ENCODE data around the gene GPR152.
"Not testable (repeated sequence)": the region's sequence is repeated elsewhere in the genome, so short reads cannot be mapped to it uniquely, and the experiment has no call there.

Gene GPR152

GRCh38 chr11:67489885-67490726, 37.6 kb upstream of the GPR152 start:
- no peak for DNase-seq (ENCODE audit: low read depth in 4 of 4, low spot score in 1 of 4)

GRCh38 chr11:67489203-67489884, 36.8 kb upstream of the GPR152 start:
- DNase-seq (ENCODE audit: low read depth in 4 of 4, low spot score in 1 of 4), result no peak

DNA sequence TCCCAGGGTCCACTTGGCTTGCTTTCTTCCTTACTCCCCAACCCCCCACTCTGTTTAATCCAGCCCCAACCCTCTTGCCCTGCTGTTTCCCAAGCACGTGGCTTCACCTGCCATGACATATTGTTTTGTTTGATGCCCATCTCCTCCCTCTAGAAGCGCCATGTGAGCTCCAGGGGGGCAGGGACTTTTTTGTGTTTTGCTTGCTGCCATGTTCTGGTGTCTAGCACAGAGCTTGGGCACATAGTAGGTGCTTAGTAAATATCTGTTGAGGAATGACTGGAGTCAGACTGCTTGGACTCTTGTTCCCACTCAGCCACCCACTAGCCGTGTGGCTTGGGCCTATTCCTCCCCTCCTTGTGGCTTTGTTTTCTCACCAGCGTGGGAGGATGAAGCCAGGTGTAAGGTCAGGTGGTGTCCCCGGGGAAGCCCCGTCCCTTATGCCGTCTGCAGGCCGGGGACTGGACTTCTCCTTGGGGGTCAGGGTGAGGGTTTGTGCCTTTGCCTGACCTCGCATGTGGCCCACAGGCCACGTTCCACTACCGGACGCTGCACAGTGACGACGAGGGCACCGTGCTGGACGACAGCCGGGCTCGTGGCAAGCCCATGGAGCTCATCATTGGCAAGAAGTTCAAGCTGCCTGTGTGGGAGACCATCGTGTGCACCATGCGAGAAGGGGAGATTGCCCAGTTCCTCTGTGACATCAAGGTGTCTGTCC, 34.1 kb upstream of the GPR152 start:
- peak in 1 of 4 experiments; percentile 49 for DNase-seq (ENCODE audit: low read depth in 4 of 4, low spot score in 1 of 4)

DNA sequence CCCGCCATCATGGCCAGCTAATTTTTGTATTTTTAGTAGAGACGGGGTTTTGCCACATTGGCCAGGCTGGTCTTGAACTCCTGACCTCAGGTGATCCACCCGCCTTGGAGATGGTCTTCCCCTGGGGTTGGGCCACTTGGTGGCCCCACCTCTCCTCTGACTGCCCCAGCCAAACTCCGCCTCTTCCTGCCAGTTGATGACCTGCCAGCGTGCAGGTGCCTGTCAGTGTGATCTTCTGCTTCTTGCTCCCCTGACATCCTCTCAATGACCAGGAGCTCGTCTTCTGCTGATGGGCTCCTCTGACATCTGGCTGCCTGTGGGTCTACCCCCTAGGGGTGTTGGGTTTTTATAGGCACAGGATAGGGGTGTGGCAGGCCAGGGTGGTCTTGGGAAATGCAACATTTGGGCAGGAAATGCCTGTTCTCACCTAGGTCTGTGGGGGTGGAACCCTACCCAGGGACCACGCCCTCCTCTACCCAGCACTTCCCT, 33.4 kb upstream of the GPR152 start:
- peak in 1 of 4 experiments; percentile 56 for DNase-seq (ENCODE audit: low read depth in 4 of 4, low spot score in 1 of 4)

DNA sequence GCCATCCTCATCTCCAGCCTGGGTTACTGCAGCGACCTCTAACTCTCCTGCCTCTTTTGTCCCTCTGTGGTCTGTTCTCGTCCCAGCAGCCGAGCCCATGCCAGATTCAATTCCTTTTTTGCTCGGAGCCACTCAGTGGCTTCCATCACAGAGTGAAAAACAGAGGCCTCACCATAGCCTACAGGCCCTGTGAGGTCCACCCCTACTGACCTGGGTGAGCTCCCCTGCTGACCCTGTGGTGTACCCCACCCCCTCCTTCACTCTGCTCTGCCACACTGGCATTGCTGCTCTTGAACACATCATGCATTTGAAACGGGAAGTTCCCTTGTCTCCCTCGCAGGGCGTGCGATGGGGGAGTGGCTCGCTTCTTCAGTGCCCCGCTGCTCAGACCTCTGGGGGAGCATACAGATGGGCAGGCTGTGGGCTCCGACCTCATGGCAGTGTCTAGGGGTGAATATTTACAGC, 32.4 kb upstream of the GPR152 start:
- peak in 2 of 4 experiments; percentile 60 to 71 for DNase-seq (ENCODE audit: low read depth in 4 of 4, low spot score in 1 of 4)

DNA sequence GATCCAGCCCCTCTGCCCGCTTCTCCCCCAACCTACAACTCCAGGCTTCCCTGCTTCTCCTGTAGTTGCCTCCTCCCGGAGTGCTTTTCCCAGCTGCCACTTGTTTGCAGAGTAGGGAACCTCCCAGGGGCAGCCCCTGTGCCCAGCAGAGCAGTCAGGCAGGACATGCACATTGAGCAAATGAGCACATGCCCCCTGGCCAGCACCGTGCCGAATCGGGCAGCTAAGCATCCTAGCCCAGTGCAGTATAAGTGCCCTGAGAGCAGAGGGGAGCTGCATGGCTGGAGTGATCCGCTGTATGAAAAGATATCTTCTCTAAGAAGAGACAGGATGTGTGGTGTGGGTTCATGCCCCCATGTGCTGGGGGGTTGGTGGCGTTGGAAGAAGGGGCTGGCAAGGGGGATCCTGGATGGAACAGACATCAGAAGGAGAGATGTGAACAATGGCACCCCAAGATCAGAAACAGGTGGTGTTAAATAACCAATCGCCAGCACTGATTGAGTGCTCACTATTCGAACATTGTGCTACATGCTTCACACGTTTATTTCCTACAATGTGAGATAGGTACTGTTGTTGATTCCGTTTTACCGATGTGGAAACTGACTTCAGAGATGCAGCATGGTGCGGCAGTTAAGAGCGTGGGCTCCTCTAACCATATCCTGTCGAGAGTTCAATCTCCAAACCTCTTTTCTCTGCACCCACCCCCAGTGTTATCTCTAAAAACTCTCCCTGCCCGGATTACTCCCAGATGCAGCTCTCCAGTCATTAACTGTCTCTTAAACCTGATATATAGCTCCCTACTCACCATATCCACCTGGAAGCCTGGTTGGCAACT, 31.5 kb upstream of the GPR152 start:
- peak in 2 of 4 experiments; percentile 20 to 29 for DNase-seq (ENCODE audit: low read depth in 4 of 4, low spot score in 1 of 4)

- DNase-seq (ENCODE audit: low read depth in 4 of 4, low spot score in 1 of 4), result peak; percentile 86 to 97 (median 94)
These were observed 30.6 kb upstream of the GPR152 start, which contains the start of gene AIP for GRCh38 chr11:67482827-67483798. AIP (plus strand) TSS chr11:67483026; CDS start chr11:67483159, 133 bp downstream.

DNA sequence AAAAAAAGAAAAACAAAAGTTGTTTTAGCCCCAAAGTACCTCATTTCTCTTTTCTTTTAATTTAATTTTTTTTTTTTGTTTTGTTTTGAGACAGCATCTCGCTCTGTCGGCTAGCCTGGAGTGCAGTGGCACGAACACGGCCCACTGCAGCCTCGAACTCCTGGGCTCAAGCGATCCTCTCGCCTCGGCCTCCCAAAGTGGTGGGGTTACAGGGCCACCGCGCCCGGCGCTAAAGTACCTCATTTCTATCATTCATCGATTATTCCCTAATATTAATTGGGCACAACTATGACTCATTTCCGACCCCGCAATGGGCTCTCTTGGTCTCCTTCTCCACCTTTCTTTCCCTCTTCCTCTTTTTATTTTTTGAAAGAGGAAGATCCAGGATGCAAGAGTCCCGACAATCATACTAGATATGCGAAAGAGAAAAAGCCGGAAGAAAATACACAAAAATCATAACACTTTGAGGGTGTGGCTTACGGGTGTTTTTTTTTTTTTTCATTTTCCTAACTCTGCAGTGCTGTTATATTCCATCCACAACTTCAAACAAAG, 29.8 kb upstream of the GPR152 start:
- DNase-seq (ENCODE audit: low read depth in 4 of 4, low spot score in 1 of 4), result no peak

DNA sequence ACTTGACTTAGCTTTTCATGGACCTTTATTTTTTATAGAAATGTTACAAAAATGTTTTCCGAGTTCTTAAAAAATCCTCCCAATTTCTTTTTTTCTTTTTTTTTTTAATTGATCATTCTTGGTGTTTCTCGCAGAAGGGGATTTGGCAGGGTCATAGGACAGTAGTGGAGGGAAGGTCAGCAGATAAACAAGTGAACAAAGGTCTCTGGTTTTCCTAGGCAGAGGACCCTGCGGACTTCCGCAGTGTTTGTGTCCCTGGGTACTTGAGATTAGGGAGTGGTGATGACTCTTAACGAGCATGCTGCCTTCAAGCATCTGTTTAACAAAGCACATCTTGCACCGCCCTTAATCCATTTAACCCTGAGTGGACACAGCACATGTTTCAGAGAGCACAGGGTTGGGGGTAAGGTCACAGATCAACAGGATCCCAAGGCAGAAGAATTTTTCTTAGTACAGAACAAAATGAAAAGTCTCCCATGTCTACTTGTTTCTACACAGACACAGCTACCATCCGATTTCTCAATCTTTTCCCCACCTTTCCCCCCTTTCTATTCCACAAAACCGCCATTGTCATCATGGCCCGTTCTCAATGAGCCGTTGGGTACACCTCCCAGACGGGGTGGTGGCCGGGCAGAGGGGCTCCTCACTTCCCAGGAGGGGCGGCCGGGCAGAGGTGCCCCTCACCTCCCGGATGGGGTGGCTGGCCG, 25.0 kb upstream of the GPR152 start:
- not testable (repeated sequence) for DNase-seq (ENCODE audit: low read depth in 4 of 4, low spot score in 1 of 4)

DNA sequence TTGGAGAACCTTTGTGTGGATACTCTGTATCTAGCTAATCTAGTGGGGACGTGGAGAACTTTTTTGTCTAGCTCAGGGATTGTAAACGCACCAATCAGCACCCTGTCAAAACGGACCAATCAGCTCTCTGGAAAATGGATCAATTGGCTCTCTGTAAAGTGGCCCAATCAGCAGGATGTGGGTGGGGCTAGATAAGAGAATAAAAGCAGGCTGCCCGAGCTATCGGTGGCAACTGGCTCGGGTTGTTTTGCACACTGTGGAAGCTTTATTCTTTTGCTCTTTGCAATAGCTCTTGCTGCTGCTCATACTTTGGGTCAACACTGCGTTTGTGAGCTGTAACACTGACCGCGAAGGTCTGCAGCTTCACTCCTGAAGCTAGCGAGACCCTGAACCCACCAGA, 24.2 kb upstream of the GPR152 start:
- not testable (repeated sequence) for DNase-seq (ENCODE audit: low read depth in 4 of 4, low spot score in 1 of 4)

DNA sequence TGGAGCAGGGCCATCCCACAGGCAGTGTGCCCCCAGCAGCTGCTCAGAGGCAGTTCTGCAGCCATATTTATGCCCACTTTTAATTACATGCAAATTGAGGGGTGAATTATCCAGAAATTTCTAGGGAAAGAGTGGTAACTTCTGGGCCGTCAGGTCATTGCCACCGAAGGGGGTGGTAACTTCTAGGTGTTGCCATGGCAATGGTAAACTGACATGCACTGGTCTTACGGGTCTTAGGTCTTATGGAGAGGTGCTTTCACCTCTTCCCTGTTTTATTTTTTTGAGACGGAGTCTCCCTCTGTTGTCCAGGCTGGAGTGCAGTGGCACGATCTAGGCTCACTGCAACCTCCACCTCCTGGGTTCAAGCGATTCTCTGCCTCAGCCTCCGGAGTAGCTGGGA, 20.4 kb upstream of the GPR152 start:
- DNase-seq (ENCODE audit: low read depth in 4 of 4, low spot score in 1 of 4), result no peak

DNA sequence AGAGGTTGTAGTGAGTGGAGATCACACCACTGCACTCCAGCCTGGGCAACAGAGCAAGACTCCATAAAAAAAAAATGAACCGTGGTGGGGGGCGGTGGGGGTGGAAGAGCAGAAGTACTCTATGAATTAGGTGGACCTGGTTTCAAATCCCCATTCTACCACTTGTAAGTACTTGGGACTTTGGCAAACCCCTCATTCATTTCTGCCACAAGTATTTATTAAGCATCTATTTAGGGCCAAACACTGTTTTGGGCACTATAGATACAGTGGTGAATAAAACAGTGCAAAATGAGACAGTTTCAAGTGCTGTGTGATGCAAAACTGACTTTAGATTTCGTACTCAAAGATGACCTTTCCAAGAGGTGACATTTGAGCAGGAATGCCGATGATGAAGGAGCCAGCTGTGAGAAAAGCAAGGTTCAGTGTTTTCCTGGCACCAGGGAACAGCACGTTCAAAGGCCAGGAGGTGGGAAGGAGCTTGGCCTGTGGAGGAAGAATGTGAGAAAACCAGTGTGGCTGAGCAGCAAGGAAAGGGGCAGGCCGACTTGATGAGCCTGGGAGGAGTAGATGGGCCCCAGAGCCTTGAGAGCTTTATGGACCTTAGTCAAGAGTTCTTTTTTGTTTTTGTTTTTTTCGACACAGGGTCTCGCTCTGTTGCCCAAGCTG, 17.9 kb upstream of the GPR152 start:
- DNase-seq (ENCODE audit: low read depth in 4 of 4, low spot score in 1 of 4), result no peak

DNA sequence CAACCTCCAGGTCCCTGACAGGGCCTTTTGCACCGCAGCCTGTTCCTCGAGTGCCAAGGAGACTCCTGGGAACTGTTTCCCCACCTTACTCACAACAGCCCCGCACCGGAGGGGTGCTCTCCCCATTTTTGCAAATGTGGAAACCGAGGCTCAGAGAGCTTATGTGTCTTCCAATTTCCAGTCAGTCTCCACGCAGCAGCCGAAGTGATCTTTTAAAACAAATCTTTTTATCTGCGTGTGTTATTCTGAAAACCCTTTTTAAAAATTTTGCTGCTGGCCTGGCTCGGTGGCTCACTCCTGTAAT, 16.9 kb upstream of the GPR152 start:
- DNase-seq (ENCODE audit: low read depth in 4 of 4, low spot score in 1 of 4), result no peak

DNA sequence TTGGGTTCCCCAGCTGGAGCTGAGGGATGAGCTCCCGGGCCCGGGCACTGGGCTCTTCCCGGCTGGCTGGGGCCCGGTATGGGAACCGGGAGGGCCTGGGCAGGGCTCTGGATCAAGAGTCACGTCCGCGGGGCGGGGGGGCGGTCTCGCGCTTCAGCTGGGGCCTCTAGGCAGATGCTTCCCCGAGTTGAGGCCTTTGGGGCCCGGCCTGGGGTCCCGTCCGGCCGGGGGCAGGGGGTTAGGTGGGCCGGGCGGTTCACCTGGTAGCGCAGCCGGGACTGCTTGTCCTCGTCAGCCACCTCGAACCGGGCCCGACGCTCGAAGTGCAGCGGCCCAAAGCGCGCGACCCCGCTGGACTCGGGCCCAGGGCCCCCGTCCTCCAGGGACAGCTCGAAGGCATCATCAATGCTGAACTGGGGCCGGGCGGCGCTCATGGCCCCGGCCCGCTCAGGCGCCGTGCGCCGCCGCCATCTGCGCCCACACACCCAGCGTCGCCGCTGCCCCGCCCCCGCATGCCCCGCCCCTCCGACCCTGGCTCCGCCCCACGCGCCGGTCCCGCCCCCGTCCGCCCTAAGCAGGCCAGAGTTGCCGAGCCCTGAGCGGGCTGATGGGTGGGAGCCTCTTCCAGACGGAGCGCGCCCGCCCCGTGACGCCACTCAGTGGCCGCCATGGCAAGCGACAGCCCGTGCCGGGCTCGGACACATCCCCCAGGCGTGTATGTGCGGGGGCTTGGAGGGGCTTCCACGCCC, 16.4 kb upstream of the GPR152 start, which contains the start of gene TMEM134:
TSS of gene TMEM134 (minus strand) at position 493 of the 749 bp plus-strand sequence. CDS start at position 434, 59 bp downstream.
- peak; percentile 86 to 95 (median 89) for DNase-seq (ENCODE audit: low read depth in 4 of 4, low spot score in 1 of 4)

GRCh38 chr11:67468456-67468758, 15.9 kb upstream of the GPR152 start:
- DNase-seq (ENCODE audit: low read depth in 4 of 4, low spot score in 1 of 4), result no peak

DNA sequence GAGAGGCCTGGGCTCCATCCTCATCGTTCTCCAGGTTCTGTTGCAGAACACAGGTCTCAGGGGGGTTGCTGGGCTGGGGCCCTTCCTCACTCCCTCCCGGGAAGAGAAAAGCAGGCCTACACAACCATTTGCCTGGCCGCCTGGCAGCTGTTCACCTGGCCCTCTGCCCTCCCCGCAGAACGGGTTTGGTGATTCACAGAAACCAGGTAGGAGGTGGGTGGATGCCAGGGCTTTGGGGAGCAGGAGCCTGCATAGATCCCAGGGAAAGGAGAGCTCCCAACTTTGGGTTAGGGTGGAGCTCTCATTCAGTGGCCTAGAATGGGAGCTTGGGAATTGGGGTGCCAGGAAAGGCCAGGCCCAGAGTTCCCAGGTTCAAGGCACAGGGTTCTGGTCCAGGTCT, 15.5 kb upstream of the GPR152 start:
- no peak for DNase-seq (ENCODE audit: low read depth in 4 of 4, low spot score in 1 of 4)

All from stimulated activated CD4-positive, alpha-beta T cell treated with anti-CD3 and anti-CD28 coated beads, Interleukin-1b, Interleukin-23, amount 100 ng/mL, for 24 hours (primary cell).